Astrocyte (in vitro differentiated cells and primary cell): Measurements from ENCODE around the gene SLC25A18. TPM values are rescaled to one million over a fixed set of nuclear protein-coding genes. Genes with fewer than 3 reads are reported as not detected.

Experiments
- DNase-seq: peaks from one replicate; pipeline ENCODE4 v3.0.0-alpha.2; 2010; ENCODE audit warnings: low read depth
- FAIRE-seq: peaks from 2 replicates; lab custom pipeline; 2011; peaks lifted over from hg19 to GRCh38; lab: Jason Lieb, UNC
- H2AFZ ChIP-seq: 2 replicates; pipeline ENCODE4 v1.6.0; 2012; ENCODE audit warnings: low read depth, low read length, inconsistent platforms
- H3K27ac ChIP-seq: 2 replicates; pipeline ENCODE4 v1.5.1; 2011; ENCODE audit warnings: low read depth, low read length, inconsistent platforms
- H3K27me3 ChIP-seq: 2 replicates; pipeline ENCODE4 v1.6.0; 2011; ENCODE audit warnings: low read length, inconsistent platforms; ENCODE audit not compliant: insufficient read depth
- H3K36me3 ChIP-seq: 2 replicates; pipeline ENCODE4 v1.5.1; 2011; ENCODE audit warnings: low read length, inconsistent platforms; ENCODE audit not compliant: insufficient read depth
- H3K4me1 ChIP-seq: 2 replicates; pipeline ENCODE4 v1.5.1; 2011; ENCODE audit warnings: low read length, inconsistent platforms; ENCODE audit not compliant: insufficient read depth
- H3K4me2 ChIP-seq: 2 replicates; pipeline ENCODE4 v1.6.0; 2012; ENCODE audit warnings: low read length, inconsistent platforms
- H3K4me3 ChIP-seq: 2 replicates; pipeline ENCODE4 v1.5.1; 2011; ENCODE audit warnings: low read depth, mild to moderate bottlenecking, low read length, inconsistent platforms; ENCODE audit not compliant: insufficient read depth
- H3K79me2 ChIP-seq: 2 replicates; pipeline ENCODE4 v1.6.0; 2012; ENCODE audit warnings: mild to moderate bottlenecking, low read length, inconsistent platforms; ENCODE audit not compliant: insufficient read depth
- H3K9ac ChIP-seq: 2 replicates; pipeline ENCODE4 v1.6.0; 2012; ENCODE audit warnings: mild to moderate bottlenecking, low read length, inconsistent platforms
- H3K9me3 ChIP-seq: 2 replicates; pipeline ENCODE4 v1.5.1; 2012; ENCODE audit warnings: low read depth, mild to moderate bottlenecking, low read length, inconsistent platforms; ENCODE audit not compliant: insufficient read depth
- H4K20me1 ChIP-seq: 2 replicates; pipeline ENCODE4 v1.6.0; 2012; ENCODE audit warnings: low read length, inconsistent platforms; ENCODE audit not compliant: insufficient read depth
- H3K27ac Mint-ChIP-seq: one replicate; pipeline ENCODE4 v1.8.0; 2021; ENCODE audit warnings: mild to moderate bottlenecking, mixed read lengths; ENCODE audit not compliant: unreplicated experiment
- H3K27me3 Mint-ChIP-seq: one replicate; pipeline ENCODE4 v1.8.0; 2021; ENCODE audit warnings: low read depth, mixed read lengths; ENCODE audit not compliant: unreplicated experiment
- H3K36me3 Mint-ChIP-seq: one replicate; pipeline ENCODE4 v1.8.0; 2021; ENCODE audit warnings: low read depth, mixed read lengths; ENCODE audit not compliant: unreplicated experiment
- H3K4me1 Mint-ChIP-seq: one replicate; pipeline ENCODE4 v1.8.0; 2021; ENCODE audit warnings: low read depth, mixed read lengths; ENCODE audit not compliant: unreplicated experiment
- H3K4me3 Mint-ChIP-seq: one replicate; pipeline ENCODE4 v1.8.0; 2021; ENCODE audit warnings: mild to moderate bottlenecking, moderate library complexity, mixed read lengths; ENCODE audit not compliant: unreplicated experiment
- H3K9me3 Mint-ChIP-seq: one replicate; pipeline ENCODE4 v1.8.0; 2021; ENCODE audit warnings: mild to moderate bottlenecking, mixed read lengths; ENCODE audit not compliant: unreplicated experiment
- CTCF ChIP-seq: IDR thresholded peaks from 2 replicates; pipeline ENCODE4 v1.5.1; 2011; ENCODE audit warnings: low read depth, mild to moderate bottlenecking, inconsistent platforms, low read length, moderate library complexity; ENCODE audit not compliant: insufficient read depth
- EZH2 ChIP-seq: IDR thresholded peaks from 2 replicates; pipeline ENCODE4 v1.6.1; 2012; ENCODE audit warnings: mild to moderate bottlenecking, low read length, inconsistent platforms; ENCODE audit not compliant: insufficient read depth
- total RNA-seq: library from RNA; stranded (reverse); gene quantifications from 2 replicates; pipeline ENCODE4 v1.2.1, GENCODE V29; 2021

The SLC25A18 gene
- total RNA-seq, 1 donor from 2014 or later, result 0.48 TPM

DNA sequence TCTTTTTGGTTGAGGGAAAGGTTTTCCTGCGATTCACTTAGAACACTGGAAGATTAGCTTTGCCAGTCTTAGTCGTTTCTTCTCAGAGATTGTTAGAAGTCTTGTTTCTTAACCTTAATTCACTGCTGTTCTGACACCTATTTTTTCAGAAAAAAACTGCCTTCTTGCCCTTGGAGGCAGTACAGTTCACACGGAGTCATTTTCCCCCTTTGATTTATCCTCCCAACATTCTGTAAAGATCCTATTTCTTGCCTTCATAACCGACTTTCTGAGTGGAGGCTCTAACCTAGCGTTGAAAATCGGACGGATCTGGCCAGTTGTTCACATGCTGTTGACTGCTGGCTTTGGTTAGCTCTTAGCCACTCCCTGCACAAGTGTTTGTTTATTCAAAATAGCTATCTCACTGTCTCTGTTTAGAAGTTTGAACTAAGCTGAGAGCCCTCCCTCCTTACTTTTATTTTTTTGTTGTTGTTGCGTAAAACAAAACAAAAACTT, 76.0 kb downstream of the SLC25A18 start:
- Mint-ChIP-seq H3K27me3 (no peaks in the 10 kb centered on the region), H3K4me1 (peaks cover 4% of the 10 kb centered on the region), H3K36me3 (peaks cover 4% of the 10 kb centered on the region), H3K9me3 (no peaks in the 10 kb centered on the region), H3K4me3 (peak overlapping the region; percentile 91), H3K27ac (peak overlapping the region; percentile 94)
- Histone ChIP-seq H3K4me2 (peak overlapping the region; percentile 91), H3K36me3 (no peaks in the 10 kb centered on the region), H3K4me3 (peak overlapping the region; percentile 90), H3K4me1 (peaks cover 9% of the 10 kb centered on the region), H3K79me2 (peaks cover 44% of the 10 kb centered on the region), H3K9me3 (no peaks in the 10 kb centered on the region), H4K20me1 (no peaks in the 10 kb centered on the region), H3K27ac (peak overlapping the region; percentile 99), H2AFZ (peak overlapping the region; percentile 84), H3K27me3 (no peaks in the 10 kb centered on the region), H3K9ac (peak overlapping the region; percentile 99)
- DNase-seq (peak; percentile 38), FAIRE-seq (no peak)
- TF ChIP-seq EZH2 (no peak), CTCF (no peak)

Other genes with a start within 250 kb of the SLC25A18 start
- 12.6 and 15.7 TPM in 2 replicates for gene CECR2, start 194.0 kb upstream of the SLC25A18 start, total RNA-seq
- gene ATP6V1E1, start 65.3 kb downstream of the SLC25A18 start, total RNA-seq, result 153 and 160 TPM in 2 replicates
- gene BCL2L13, start 75.3 kb downstream of the SLC25A18 start, total RNA-seq, result 69.0 and 74.0 TPM in 2 replicates
- gene BID, start 211.0 kb downstream of the SLC25A18 start, total RNA-seq, result 30.5 and 35.1 TPM in 2 replicates